ENCODE results near the gene SPATA45.

SPATA45 gene

DNA sequence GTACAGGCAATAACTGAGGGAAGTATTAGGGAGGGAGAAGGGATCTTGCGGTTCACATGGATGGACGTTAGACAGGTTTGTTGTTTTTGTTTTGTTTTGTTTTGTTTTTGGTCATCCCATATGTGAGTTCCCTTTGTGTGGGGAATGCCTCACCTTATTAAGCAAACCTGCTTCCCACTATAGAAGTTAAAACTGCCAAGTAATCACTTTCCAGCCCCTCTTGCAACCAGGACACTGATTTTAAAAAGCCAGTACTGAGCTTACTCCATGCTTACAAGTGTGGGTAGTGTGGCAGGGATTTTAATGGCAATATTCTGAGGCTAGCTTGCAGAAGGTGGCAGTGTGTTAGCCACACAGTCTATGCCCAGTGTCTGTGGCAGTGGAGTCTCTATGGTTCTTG is 26.5 kb downstream of the SPATA45 start:
- CTCF ChIA-PET, result no interaction called here
- Mint-ChIP-seq H3K4me1 (peaks cover 2% of the 10 kb centered on the region), H3K4me3 (no peak overlapping the region)

DNA sequence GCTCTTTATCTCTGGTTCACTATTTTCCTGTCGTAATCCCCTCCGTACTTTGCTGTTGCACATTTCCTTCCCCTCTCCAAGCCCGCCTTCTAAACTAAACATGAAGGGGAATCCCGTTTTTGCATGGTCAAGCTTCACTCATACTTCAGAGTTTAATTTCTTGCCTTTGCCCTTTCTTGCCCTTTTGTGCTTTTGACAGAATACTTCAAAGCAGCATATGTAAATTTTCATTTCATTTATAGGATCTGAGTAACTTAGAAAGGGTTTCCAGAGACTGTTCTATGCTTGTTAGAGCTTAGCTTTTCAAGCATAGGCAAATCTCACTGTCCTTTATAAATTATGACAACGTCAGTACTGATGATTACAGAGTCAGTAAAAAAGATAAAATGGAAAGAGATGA is 27.7 kb downstream of the SPATA45 start:
- Mint-ChIP-seq H3K36me3 (peaks cover 6% of the 10 kb centered on the region), H3K9me3 (peaks cover 9% of the 10 kb centered on the region), H3K4me1 (peaks cover 2% of the 10 kb centered on the region), H3K27ac (no peak overlapping the region), H3K4me3 (no peak overlapping the region), H3K27me3 (no peaks in the 10 kb centered on the region)
- CTCF ChIA-PET, result interaction anchor here (1.1 kb wide), 1 partner anchor 250 kb away, joined by 3 read pairs; no protein-coding TSS in a partner anchor
- DNase-seq, result no peak

More for the DNA sequence above, 26.5 kb downstream of the SPATA45 start:
- peaks cover 5% of the 10 kb centered on the region for H3K27me3 Mint-ChIP-seq
- peaks cover 16% of the 10 kb centered on the region for H3K9me3 Mint-ChIP-seq
- peaks cover 3% of the 10 kb centered on the region for H3K36me3 Mint-ChIP-seq
- H3K27ac Mint-ChIP-seq, result no peak overlapping the region
- DNase-seq, result no peak

DNA sequence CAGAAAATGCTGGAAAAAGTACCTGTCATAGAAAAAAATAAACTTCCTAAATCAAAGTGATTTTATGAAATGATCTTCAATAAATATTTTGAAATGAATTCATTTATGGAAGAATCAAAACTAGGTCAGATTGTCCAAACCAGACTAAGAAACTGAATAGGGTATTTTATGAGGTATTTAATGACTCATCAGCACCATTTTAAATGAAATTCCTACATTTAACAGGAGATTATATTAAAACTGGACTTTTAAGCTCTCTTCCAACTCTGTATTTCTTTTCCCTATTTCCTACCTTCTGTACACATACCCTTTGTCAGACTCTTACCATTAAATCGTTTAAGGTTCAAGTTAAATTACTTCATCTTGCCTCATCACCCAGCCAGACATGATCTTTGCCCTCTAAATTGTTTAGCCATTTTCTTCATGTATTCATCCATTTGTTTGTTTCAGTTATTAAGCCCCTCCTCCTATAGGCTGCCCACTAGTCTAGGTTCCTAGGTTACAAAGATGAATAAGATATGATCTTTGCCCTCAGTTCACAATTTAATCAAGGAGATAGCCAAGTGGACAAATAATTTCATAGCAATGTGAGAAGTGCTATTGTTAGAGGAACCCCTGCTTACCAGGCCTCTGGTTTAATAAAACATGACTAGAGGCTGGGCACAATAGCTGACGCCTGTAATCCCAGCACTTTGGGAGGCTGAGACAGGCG is 30.7 kb downstream of the SPATA45 start:
- peaks cover 2% of the 10 kb centered on the region for H3K4me1 Mint-ChIP-seq
- H3K9me3 Mint-ChIP-seq, result no peaks in the 10 kb centered on the region
- DNase-seq, result no peak
- H3K27ac Mint-ChIP-seq, result no peak overlapping the region
- CTCF ChIA-PET, result interaction anchor here (1.2 kb wide), 1 partner anchor 187 kb away, joined by 3 read pairs; no protein-coding TSS in a partner anchor
- H3K36me3 Mint-ChIP-seq, result peaks cover 5% of the 10 kb centered on the region
- H3K27me3 Mint-ChIP-seq, result no peaks in the 10 kb centered on the region
- H3K4me3 Mint-ChIP-seq, result no peak overlapping the region

DNA sequence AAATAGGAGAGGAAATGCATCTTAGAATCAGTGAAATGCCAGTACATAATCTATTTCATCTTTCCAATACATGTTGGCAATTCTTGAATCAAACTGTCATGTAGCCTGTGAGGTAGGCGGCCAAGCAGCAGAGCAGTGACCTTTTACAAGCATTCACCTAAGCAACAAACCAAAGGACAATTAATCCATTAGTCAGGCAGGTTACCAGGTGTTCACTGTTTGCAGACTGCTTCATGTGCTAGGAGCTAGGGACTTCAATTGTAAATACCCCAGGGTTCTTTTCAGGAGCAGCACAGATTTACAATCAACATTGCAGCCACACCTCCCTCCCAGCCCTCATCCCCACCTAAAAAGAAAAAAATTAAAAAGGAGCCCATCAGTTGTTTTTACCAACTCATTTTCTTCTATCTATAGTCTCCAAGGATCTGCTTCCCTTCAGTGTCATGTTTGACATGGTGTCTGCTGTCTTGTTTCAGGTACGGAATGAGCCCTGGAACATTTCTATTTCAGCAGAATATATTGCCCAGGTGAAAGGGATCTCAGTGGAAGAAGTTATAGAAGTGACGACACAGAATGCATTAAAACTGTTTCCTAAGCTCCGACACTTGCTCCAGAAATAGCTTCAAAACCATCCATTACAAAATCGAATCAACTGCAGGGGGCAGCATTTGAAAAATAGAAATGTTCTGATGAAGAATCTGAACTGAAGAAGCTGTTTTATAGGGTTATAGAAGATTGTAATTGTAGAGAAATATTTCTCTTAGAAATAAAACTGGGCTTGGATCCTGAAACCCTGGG is 32.7 kb downstream of the SPATA45 start:
- Mint-ChIP-seq H3K9me3 (no peaks in the 10 kb centered on the region), H3K4me1 (peaks cover 2% of the 10 kb centered on the region), H3K27ac (no peak overlapping the region), H3K27me3 (no peaks in the 10 kb centered on the region), H3K36me3 (peaks cover 5% of the 10 kb centered on the region), H3K4me3 (no peak overlapping the region)
- CTCF ChIA-PET, result interaction anchor here (0.7 to 1.9 kb wide), 16 partner anchors 10 to 338 kb away, joined by 3 to 10 read pairs (median 4); partner anchors contain the start of genes BATF3, FLVCR1, NSL1 and TATDN3
- DNase-seq, result no peak

DNA sequence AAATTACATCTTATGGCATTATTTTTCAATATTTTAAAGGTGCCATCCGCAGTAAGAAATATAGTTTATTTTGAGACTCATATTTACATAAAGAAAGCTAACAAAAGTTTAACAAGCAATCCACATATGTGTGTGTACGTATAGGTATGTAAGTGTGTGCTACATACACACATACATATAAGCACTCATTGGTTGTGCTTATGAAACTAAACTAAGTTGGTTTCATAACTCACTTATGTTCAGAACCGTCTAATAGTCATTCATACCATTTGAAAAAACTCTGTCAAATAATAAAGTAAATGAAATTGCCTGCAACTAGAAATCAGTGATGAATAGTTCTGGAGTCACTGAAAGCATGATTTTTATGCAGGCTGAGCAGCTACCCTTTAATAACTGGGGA is 41.7 kb downstream of the SPATA45 start:
- no peaks in the 10 kb centered on the region for H3K4me1 Mint-ChIP-seq
- CTCF ChIA-PET, result interaction anchor here (1.0 kb wide), 1 partner anchor 141 kb away, joined by 3 read pairs; no protein-coding TSS in a partner anchor
- H3K27me3 Mint-ChIP-seq, result no peaks in the 10 kb centered on the region
- H3K4me3 Mint-ChIP-seq, result no peak overlapping the region
- no peaks in the 10 kb centered on the region for H3K9me3 Mint-ChIP-seq
- no peak overlapping the region for H3K27ac Mint-ChIP-seq
- DNase-seq, result no peak
- peaks cover 16% of the 10 kb centered on the region for H3K36me3 Mint-ChIP-seq

DNA sequence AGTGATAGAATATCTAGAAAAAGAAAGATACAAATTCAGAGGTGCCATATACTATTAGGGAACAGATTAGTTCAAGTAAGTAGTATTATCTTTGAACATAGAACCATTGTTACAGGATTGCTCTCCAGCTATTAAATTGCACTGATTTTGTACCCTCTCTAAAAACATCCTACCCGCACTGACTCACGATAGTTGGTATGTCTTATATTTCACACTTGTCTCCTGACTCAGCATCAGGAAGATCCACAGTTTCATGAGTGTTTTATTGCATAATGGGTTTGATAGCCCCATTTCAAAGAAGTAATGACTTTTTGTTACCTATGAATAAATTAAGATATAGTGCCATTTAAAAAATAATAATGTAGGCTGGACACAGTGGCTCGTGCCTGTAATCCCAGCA is 49.8 kb downstream of the SPATA45 start:
- no peak overlapping the region for H3K27ac Mint-ChIP-seq
- H3K27me3 Mint-ChIP-seq, result no peaks in the 10 kb centered on the region
- CTCF ChIA-PET, result no interaction called here
- H3K4me1 Mint-ChIP-seq, result peaks cover 18% of the 10 kb centered on the region
- H3K36me3 Mint-ChIP-seq, result peaks cover 37% of the 10 kb centered on the region
- DNase-seq, result no peak
- no peaks in the 10 kb centered on the region for H3K9me3 Mint-ChIP-seq
- H3K4me3 Mint-ChIP-seq, result no peak overlapping the region

DNA sequence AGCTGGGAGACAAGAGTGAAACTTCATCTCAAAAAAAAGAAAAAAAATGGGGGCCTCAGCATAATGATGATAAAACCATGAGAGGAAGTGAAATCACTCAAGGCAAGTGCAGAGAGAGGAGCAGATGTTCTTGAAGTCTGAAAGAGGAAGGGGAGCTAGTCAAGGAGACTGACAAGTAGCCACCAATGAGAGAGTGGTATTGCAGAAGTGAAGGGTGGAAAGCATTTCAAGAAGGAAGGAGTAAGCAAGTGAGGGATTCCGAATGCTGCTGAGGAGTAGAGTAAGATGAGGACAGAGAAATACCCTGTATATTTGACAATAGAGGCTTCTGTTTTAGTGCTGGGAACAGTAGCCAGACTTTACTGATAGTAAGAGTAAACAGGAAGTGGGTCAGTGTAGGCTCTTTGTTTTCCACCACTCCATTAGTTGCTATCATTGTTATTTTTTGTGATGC is 52.9 kb downstream of the SPATA45 start:
- no peak overlapping the region for H3K4me3 Mint-ChIP-seq
- H3K9me3 Mint-ChIP-seq, result no peaks in the 10 kb centered on the region
- peaks cover 43% of the 10 kb centered on the region for H3K4me1 Mint-ChIP-seq
- no peak for DNase-seq
- peaks cover 33% of the 10 kb centered on the region for H3K36me3 Mint-ChIP-seq
- H3K27ac Mint-ChIP-seq, result peak overlapping the region; percentile 84
- CTCF ChIA-PET, result interaction anchor here (1.0 kb wide), 1 partner anchor 13 kb away, joined by 4 read pairs; no protein-coding TSS in a partner anchor
- peaks cover 4% of the 10 kb centered on the region for H3K27me3 Mint-ChIP-seq

DNA sequence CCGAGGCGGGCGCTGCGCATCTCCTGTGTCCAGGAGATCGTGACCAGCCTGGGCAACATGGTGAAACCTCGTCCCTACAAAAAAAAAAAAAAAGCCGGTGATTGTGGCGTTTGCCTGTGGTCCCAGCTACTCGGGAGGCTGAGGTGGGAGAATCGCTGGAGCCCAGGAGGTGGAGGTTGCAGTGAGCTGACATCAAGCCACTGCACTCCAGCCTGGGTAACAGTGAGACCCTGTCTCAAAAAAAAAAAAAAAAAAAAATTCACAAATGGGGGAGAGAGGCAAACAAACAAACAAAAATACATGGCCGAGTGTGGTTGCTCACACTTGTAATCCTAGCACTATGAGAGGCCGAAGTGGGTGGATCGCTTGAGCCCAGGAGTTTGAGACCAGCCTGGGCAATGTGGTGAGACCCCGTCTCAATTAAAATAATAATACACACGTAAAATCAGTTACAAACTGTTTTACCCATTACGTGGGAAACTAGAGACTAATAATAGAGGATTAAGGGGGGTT is 55.0 kb downstream of the SPATA45 start:
- CTCF ChIA-PET, result no interaction called here
- Mint-ChIP-seq H3K36me3 (peaks cover 25% of the 10 kb centered on the region), H3K4me3 (peak overlapping the region; percentile 99), H3K9me3 (no peaks in the 10 kb centered on the region), H3K27ac (peak overlapping the region; percentile 97), H3K4me1 (peaks cover 50% of the 10 kb centered on the region), H3K27me3 (peaks cover 4% of the 10 kb centered on the region)
- DNase-seq, result no peak

DNA sequence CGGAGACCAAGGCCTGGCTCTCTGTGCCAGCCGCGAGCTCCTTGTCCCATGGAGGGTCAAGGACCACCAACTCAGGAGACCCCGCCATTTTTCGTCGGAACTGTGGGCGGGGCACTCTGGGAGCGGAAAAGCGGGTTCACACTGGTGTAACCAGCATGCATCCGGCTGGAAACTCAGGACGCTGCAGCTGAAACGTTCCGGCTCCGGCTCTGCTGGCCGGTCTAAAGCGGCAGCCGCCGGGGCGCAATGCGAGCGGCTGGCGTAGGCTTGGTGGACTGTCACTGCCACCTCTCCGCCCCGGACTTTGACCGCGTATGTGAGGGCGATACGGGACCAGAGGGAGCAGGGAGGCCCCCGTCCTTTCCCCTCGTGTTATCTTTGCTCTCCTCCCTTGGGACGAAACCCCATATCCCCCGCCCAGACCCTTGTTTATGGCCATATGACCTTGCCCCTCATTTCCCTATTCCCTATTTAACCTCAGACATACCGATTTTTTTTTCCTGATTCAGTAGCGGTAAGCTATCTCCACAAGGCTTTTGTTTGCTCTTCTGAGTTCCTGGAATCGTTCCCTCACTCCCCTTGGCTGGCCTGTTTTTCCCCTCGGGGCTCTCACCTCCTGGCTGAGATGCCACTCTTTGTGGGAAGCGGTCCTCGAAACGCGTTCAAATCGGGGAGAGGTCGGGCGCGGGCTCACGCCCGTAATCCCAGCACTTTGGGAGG is 55.6 kb downstream of the SPATA45 start, which contains the start of the genes NSL1 and TATDN3:
Gene NSL1 (minus strand): TSS at position 102 of the 720 bp plus-strand sequence. CDS start 14 bp downstream, at position 88.
Gene TATDN3 (plus strand): TSS at position 219 of the 720 bp plus-strand sequence. CDS start 28 bp downstream, at position 247.
- peaks cover 4% of the 10 kb centered on the region for H3K27me3 Mint-ChIP-seq
- H3K36me3 Mint-ChIP-seq, result peaks cover 24% of the 10 kb centered on the region
- DNase-seq, result peak; percentile 93
- peaks cover 50% of the 10 kb centered on the region for H3K4me1 Mint-ChIP-seq
- H3K9me3 Mint-ChIP-seq, result no peaks in the 10 kb centered on the region
- H3K27ac Mint-ChIP-seq, result peak within 1 kb of the TSS; percentile 97
- CTCF ChIA-PET, result interaction anchor here (0.9 to 1.5 kb wide), 6 partner anchors 10 to 315 kb away, joined by 3 to 4 read pairs (median 4); partner anchors contain the start of gene BATF3
- H3K4me3 Mint-ChIP-seq, result peak within 1 kb of the TSS; percentile 99

DNA sequence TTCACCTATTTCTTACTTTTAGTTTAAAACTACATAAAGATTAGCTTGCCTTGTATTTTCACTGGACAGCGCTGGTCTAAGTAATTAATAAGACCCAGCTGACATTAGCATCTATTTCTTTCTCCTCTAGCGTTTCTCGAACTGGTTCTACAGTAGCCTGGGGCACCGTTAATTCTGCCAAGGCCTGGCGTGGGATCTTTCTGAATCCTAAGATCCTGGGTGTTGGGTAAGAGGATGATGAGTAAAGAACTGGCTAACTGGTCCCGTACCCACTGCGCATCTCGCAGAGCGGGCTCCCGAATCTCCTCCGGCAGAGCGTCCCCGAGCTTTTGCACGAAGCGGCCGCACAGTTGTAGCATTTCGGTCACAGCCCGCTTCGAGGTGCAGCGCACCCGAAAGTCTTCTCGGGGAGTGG is 56.2 kb downstream of the SPATA45 start:
- Mint-ChIP-seq H3K36me3 (peaks cover 28% of the 10 kb centered on the region), H3K4me3 (peak overlapping the region; percentile 99), H3K27ac (peak overlapping the region; percentile 97), H3K4me1 (peaks cover 50% of the 10 kb centered on the region), H3K9me3 (no peaks in the 10 kb centered on the region), H3K27me3 (peaks cover 4% of the 10 kb centered on the region)
- CTCF ChIA-PET, result interaction anchor here (0.9 to 1.5 kb wide), 8 partner anchors 9 to 314 kb away, joined by 3 to 4 read pairs (median 4); partner anchors contain the start of gene BATF3
- DNase-seq, result no peak

DNA sequence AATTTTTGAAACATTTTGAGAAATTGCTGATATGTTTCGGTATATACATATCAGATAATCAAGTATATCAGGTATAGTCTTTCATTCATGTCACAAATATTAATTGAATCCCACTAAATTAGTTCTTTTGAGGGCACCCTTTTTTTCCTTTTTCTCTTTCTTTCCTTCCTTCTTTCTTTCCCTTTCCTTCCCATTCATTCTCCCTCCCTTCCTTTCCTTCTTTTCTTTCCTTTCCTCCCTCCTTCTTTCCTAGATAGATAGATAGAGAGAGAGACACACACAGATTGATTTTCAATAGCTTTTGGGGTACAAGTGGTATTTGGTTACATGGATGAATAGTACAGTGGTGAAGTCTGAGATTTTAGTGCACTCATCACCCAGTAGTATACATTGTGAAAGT is 61.6 kb downstream of the SPATA45 start:
- H3K4me1 Mint-ChIP-seq, result peaks cover 16% of the 10 kb centered on the region
- CTCF ChIA-PET, result interaction anchor here (0.7 to 7.8 kb wide), 9 partner anchors 9 to 1105 kb away, joined by 3 to 92 read pairs (median 4); no protein-coding TSS in a partner anchor
- H3K36me3 Mint-ChIP-seq, result peaks cover 27% of the 10 kb centered on the region
- H3K27me3 Mint-ChIP-seq, result no peaks in the 10 kb centered on the region
- H3K27ac Mint-ChIP-seq, result no peak overlapping the region
- DNase-seq, result no peak
- no peaks in the 10 kb centered on the region for H3K9me3 Mint-ChIP-seq
- H3K4me3 Mint-ChIP-seq, result no peak overlapping the region

DNA sequence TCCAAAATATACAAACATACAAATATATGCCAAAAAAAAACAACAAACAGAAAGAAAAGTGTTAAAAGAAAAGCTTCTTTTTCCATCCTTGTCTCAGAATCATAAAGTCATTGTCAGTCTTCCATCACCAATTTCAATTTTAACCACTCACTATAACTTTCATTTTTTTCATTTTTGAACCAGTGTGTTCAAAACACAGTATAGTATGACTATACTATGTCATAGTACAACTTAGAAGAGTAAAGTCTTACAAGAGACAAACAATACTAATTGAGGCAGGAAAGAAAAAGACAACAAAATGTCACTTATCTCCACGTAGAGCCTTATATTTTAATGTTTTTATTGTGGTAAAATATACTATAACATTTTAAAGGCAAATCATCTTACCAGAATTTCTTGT is 63.5 kb downstream of the SPATA45 start:
- Mint-ChIP-seq H3K4me3 (no peak overlapping the region), H3K27me3 (no peaks in the 10 kb centered on the region), H3K4me1 (peaks cover 6% of the 10 kb centered on the region), H3K27ac (no peak overlapping the region), H3K9me3 (no peaks in the 10 kb centered on the region), H3K36me3 (peaks cover 27% of the 10 kb centered on the region)
- no peak for DNase-seq
- CTCF ChIA-PET, result interaction anchor here (0.6 to 7.8 kb wide), 5 partner anchors 34 to 328 kb away, joined by 3 to 92 read pairs (median 5); partner anchors contain the start of gene BATF3

DNA sequence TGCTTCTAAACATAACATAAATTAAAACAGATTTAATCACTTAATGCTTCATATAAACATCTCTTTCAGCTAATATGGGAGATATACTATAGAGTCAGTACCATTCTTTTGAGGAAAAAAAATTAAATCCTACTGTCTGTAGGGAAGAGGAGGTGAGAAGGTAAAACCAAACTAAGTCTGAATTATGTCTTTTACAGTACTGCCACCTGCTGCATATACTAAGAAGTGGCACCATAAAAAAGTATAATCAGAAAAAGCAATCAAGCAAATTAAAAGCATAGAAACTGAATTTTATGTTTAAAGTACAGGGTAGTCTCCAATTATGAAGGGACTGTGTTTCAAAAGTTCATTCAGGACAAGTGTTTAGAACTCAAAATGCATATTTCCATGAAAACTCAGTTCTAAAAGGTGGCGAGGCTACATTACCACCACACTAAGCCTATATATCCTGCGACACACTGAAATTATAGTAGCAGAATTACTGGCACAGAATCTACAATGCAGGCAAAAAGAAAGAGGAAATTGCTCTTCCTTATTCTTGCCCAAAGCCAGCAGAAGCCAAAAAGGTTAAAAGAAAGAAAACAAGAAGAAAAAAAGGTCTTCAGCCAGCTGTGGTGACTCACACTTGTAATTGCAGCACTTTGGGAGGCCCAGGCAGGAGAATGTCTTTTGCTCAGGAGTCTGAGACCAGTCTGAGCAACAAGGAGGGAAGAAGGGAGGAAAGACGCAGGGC is 64.9 kb downstream of the SPATA45 start:
- H3K9me3 Mint-ChIP-seq, result no peaks in the 10 kb centered on the region
- no peak overlapping the region for H3K27ac Mint-ChIP-seq
- no peak for DNase-seq
- CTCF ChIA-PET, result interaction anchor here (0.9 to 7.8 kb wide), 16 partner anchors 9 to 327 kb away, joined by 3 to 92 read pairs (median 6); partner anchors contain the start of genes BATF3, NSL1 and TATDN3
- peaks cover 31% of the 10 kb centered on the region for H3K36me3 Mint-ChIP-seq
- no peak overlapping the region for H3K4me3 Mint-ChIP-seq
- no peaks in the 10 kb centered on the region for H3K27me3 Mint-ChIP-seq
- no peaks in the 10 kb centered on the region for H3K4me1 Mint-ChIP-seq

Measured in activated naive CD4-positive, alpha-beta T cell treated with anti-CD3 and anti-CD28 coated beads, Interleukin-2, amount 10 ng/mL, durations not matched to agents 7 days and 5 days (primary cell).